Left colon (tissue), 2 donors: ENCODE results near the gene RNF187. TPM values are rescaled to one million over a fixed set of nuclear protein-coding genes. Genes with fewer than 3 reads are reported as not detected.
A peak's percentile ranks its signal among the peaks of the same experiment; 100 is the strongest.
"Not testable (repeated sequence)": the region's sequence is repeated elsewhere in the genome, so short reads cannot be mapped to it uniquely, and the experiment has no call there.

Source experiments
- ATAC-seq: fragments of 200-7000 bp; cut with Tn5 transposase; one replicate; pipeline ENCODE4 v1.9.1; 2020; ENCODE audit warnings: mild to moderate bottlenecking, moderate library complexity
- DNase-seq, 2 donors: peaks; one replicate each; pipeline ENCODE4 v3.0.0-alpha.2; 2020
- intact Hi-C, 2 donors: fragments of 100-400 bp; cut with DNase I in 1 of 2; cut with micrococcal nuclease in 1 of 2; formaldehyde crosslinking; loops; one replicate each; pipeline versions ENCODE4 v1.11.2 to v1.14.0; 2022; cut with DNase I, micrococcal nuclease
- total RNA-seq, 2 donors: library from RNA; stranded (reverse); fragmentation: NEBNext Ultra II Directional; extraction: Animal tissue kit (Norgen Biotek cat#: 25700); gene quantifications; one replicate each; pipeline ENCODE4 v1.2.1, GENCODE V29; 2021
- donor health status: DM: no; HTN: no; CAD: no.
- donor health status: DM: yes; HTN: yes; CAD: no.

Gene RNF187
- total RNA-seq, 2 donors from 2014 or later: 79.0 to 84.5 TPM

DNA sequence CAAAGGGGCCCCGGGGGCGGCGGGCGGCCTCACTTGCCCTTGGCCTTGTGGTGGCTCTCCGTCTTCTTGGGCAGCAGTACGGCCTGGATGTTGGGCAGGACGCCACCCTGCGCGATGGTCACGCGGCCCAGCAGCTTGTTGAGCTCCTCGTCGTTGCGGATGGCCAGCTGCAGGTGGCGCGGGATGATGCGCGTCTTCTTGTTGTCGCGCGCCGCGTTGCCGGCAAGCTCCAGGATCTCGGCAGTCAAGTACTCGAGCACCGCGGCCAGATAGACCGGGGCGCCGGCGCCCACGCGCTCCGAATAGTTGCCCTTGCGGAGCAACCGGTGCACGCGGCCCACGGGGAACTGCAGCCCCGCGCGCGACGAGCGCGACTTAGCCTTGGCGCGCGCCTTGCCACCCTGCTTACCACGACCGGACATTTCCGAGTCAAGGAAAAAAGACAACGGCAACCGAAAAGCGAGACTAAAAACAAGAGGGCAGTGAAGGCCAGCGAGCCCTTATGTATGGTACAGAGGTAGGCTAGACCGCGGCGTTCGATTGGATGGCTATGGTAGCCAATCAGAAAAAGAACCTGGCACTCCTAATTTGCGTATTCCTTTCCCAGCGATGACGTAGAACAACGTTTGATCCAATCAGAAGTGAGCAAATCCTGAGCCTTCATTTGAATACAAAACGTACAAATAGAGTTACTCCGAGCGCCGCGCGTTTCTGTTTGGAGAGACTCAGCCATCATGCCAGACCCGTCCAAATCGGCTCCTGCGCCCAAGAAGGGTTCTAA lies 29.6 kb upstream of the RNF187 start:
- DNase-seq: peak; percentile 86 to 90
- intact Hi-C loops: no loop called here
- peak; percentile 93 for ATAC-seq

GRCh38 chr1:228459091-228459993 lies 27.8 kb upstream of the RNF187 start:
- ATAC-seq (peak; percentile 36), DNase-seq (peak; percentile 50 to 72)
- intact Hi-C loops: no loop called here

DNA sequence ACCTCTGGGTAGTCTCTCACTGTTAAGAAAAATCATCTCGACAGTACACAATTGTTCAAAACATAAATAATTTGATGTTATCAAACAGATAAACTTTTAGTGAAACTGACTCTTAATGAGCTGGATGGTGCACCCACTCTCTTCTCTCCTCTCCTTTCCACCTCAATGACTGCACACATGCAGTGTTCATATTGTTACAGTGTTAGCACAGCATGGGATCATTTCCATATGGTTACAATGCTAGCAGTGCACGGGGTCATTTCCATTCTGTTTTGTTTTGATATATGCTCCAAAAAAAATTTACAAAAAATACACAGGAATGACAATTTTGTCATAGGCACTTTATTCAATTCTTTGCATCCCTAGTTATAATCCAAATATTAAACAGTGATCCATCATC lies 26.4 kb upstream of the RNF187 start:
- ATAC-seq (no peak), DNase-seq (no peak)
- intact Hi-C loops: no loop called here

- ATAC-seq (no peak), DNase-seq (no peak)
- intact Hi-C loops: no loop called here
These were observed 24.6 kb upstream of the RNF187 start for GRCh38 chr1:228462560-228462959.

DNA sequence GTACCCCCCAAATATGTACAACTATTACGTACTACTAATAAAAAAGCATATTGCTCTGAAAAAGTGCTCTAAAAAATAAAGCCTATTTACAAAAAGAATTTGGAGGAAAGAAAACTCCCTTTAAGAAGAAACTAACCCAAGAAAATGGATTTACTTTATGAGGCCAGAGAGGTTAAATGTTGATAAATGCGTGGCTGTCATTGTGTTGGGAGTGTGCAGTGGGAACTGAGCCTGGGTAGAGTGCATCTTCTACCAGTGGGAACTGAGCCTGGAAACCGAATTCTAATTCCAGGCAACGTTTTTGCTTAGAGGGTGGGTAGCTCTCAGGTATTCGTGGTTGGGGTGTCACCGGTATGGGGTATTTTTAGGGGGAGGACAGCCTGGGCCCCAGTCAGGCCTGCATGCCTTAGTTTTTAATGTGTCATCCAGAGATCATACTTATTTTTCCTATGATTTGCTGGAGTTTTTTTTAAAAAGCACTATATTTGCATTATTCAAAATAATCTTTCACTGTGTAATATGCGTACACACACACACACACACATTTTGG lies 24.1 kb upstream of the RNF187 start:
- ATAC-seq (no peak), DNase-seq (no peak)

GRCh38 chr1:228463559-228464455 lies 23.4 kb upstream of the RNF187 start:
- peak; percentile 23 for ATAC-seq
- peak in 1 of 2 donors; percentile 43 for DNase-seq
- intact Hi-C loops: no loop called here

More for the DNA sequence above, 24.1 kb upstream of the RNF187 start:
- intact Hi-C loops: no loop called here

- intact Hi-C loops: no loop called here
- DNase-seq: peak in 1 of 2 donors; percentile 64
- ATAC-seq: peak; percentile 56
These were observed 22.6 kb upstream of the RNF187 start for GRCh38 chr1:228464487-228464983.

DNA sequence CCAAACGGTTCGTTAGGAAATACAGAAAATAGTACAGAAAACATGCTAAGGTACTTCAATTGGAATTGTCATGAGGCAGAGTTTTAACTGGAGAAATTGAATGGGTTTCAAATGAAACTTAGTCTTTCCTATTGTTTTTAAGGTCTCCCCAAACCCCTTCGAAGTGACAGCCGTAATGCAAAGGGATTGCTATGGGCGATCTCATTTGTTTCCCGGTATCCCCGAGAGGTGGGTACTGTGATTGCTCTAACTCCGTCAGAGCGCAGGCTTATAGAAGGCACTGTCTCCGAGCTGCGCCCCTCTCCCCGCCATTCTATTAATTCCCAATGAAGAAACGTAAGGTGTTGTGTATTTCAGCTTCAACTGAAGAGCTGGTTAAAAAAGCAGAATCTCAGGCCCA lies 22.0 kb upstream of the RNF187 start:
- DNase-seq (no peak), ATAC-seq (no peak)
- intact Hi-C loops: no loop called here

- no peak for ATAC-seq
- DNase-seq: no peak
- intact Hi-C loops: no loop called here
These were observed 21.5 kb upstream of the RNF187 start for GRCh38 chr1:228465571-228466146.

- ATAC-seq, intact Hi-C loops, DNase-seq: not testable (repeated sequence)
These were observed 19.0 kb upstream of the RNF187 start for GRCh38 chr1:228468188-228468587.

DNA sequence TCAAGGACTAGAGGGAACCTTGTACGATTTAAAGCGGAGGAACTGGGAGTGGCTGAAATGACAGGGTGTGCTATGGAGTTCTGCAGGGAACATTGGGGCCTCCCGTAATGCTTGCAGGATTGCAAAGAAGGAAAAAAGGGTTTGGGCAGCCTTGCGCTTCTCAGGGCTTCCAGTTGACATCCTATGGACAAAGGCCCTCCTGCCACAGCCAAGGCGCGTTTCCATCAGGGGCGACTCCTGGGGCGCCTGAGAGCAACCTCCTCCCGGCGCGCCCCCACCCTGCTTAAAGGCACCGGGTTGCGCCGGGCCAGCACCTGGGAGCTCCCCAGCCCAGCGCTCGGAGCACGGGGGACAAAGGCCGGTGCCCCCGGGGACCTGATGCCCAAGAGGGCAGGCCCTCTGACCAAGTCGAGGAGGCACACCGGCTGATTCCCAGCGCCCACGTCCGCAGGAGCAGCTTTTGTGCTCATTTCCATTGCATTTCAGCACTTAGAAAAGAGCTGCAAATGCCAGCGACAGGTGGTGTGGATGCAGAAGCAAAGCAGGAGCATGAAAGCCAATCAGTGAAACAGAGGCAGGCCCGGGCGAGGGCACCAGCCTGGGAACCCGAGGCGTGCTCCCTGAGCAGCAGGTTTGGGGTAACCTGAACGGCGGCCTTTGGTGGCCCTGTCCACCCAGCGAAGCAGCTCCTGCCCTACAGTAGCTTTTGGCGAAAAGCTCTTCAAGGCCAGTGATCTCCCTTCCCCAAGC lies 17.6 kb upstream of the RNF187 start:
- ATAC-seq: no peak
- intact Hi-C loops: loop anchor here in 1 of 2 donors (10.0 kb wide), 1 partner anchor 65 kb away; the partner anchor contains the start of gene TRIM11
- DNase-seq: no peak

DNA sequence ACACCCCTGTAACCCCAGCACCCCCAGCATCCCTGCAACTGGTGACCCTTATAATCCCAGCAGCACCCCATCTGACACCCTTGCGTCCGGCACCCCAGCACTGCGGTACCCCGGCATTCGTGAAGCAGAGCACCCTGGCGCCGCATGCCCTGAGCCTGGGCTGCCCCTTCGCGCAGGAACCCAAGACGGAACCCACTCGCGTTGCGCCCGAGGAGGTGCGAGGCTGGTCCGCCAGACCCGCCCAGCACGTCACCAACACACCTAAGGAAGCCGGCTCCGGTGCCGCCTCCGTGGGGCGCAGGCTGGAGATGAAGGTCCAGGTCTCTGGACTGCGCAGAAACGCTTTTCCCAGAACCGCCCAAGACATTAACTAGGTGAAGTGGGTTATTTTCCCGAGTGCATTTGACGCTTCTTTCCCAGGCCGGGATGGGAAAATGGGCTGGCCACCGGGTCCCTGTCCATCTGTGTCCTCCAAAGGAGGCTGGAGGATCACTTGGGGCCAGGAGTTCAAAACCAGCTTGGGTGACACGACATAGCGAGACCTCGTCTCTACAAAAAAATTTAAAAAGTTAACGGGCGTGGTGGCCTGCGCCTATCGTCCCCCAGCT lies 15.9 kb upstream of the RNF187 start:
- no peak for ATAC-seq
- no peak for DNase-seq
- intact Hi-C loops: loop anchor here in 1 of 2 donors (10.0 kb wide), 1 partner anchor 66 kb away; the partner anchor contains the start of gene TRIM11

GRCh38 chr1:228471762-228472398 lies 15.3 kb upstream of the RNF187 start:
- intact Hi-C loops: loop anchor here in 1 of 2 donors (10.0 kb wide), 1 partner anchor 67 kb away; the partner anchor contains the start of gene TRIM11
- peak; percentile 49 for ATAC-seq

GRCh38 chr1:228472655-228473054 lies 14.5 kb upstream of the RNF187 start:
- intact Hi-C loops: loop anchor here in 1 of 2 donors (10.0 kb wide), 1 partner anchor 68 kb away; the partner anchor contains the start of gene TRIM11
- DNase-seq (no peak), ATAC-seq (no peak)

More at GRCh38 chr1:228471762-228472398, 15.3 kb upstream of the RNF187 start:
- no peak for DNase-seq

GRCh38 chr1:228474507-228474906 lies 12.7 kb upstream of the RNF187 start:
- intact Hi-C loops: loop anchor here in 1 of 2 donors (10.0 kb wide), 1 partner anchor 70 kb away; the partner anchor contains the start of gene TRIM11
- ATAC-seq (no peak), DNase-seq (no peak)

- no peak for ATAC-seq
- intact Hi-C loops: loop anchor here in 1 of 2 donors (10.0 kb wide), 1 partner anchor 71 kb away; the partner anchor contains the start of gene TRIM11
- no peak for DNase-seq
These were observed 11.4 kb upstream of the RNF187 start for GRCh38 chr1:228475812-228476211.
